ENCODE measurements around the gene BACH2.
"Not testable (repeated sequence)": the region's sequence is repeated elsewhere in the genome, so short reads cannot be mapped to it uniquely, and the experiment has no call there.

BACH2 gene

GRCh38 chr6:90216072-90216977, 80.3 kb downstream of the BACH2 start:
- TF ChIP-seq CTCF (IDR thresholded peaks at IDR 0.05) = no peak
- Mint-ChIP-seq H3K27me3 (ENCODE audit: low read depth, poor library complexity) (peaks cover 4% of the 10 kb centered on the region), H3K4me1 (peaks cover 19% of the 10 kb centered on the region), H3K27ac (peak overlapping the region; percentile 73), H3K9me3 (no peaks in the 10 kb centered on the region), H3K4me3 (peak overlapping the region; percentile 35), H3K36me3 (ENCODE audit: low read depth) (no peaks in the 10 kb centered on the region)
- peak; percentile 50 for DNase-seq

- H3K27ac Mint-ChIP-seq = no peak overlapping the region
- DNase-seq = no peak
- no peak for TF ChIP-seq CTCF (IDR thresholded peaks at IDR 0.05)
- peaks cover 23% of the 10 kb centered on the region for H3K4me1 Mint-ChIP-seq
- H3K9me3 Mint-ChIP-seq = no peaks in the 10 kb centered on the region
- H3K36me3 Mint-ChIP-seq (ENCODE audit: low read depth) = no peaks in the 10 kb centered on the region
- H3K4me3 Mint-ChIP-seq = no peak overlapping the region
- H3K27me3 Mint-ChIP-seq (ENCODE audit: low read depth, poor library complexity) = peaks cover 4% of the 10 kb centered on the region
Observed at GRCh38 chr6:90214966-90215365, 81.7 kb downstream of the BACH2 start.

GRCh38 chr6:90214461-90214860, 82.2 kb downstream of the BACH2 start:
- Mint-ChIP-seq H3K27me3 (ENCODE audit: low read depth, poor library complexity) (peaks cover 4% of the 10 kb centered on the region), H3K4me1 (peaks cover 23% of the 10 kb centered on the region), H3K27ac (no peak overlapping the region), H3K4me3 (no peak overlapping the region), H3K36me3 (ENCODE audit: low read depth) (no peaks in the 10 kb centered on the region), H3K9me3 (no peaks in the 10 kb centered on the region)
- no peak for TF ChIP-seq CTCF (IDR thresholded peaks at IDR 0.05)
- no peak for DNase-seq

- H3K9me3 Mint-ChIP-seq = peaks cover 4% of the 10 kb centered on the region
- no peak for TF ChIP-seq CTCF (IDR thresholded peaks at IDR 0.05)
- no peak overlapping the region for H3K27ac Mint-ChIP-seq
- no peak for DNase-seq
- peaks cover 23% of the 10 kb centered on the region for H3K4me1 Mint-ChIP-seq
- H3K27me3 Mint-ChIP-seq (ENCODE audit: low read depth, poor library complexity) = peaks cover 4% of the 10 kb centered on the region
- H3K36me3 Mint-ChIP-seq (ENCODE audit: low read depth) = peaks cover 11% of the 10 kb centered on the region
- no peak overlapping the region for H3K4me3 Mint-ChIP-seq
Observed at GRCh38 chr6:90212274-90212673, 84.4 kb downstream of the BACH2 start.

- H3K4me3 Mint-ChIP-seq = no peak overlapping the region
- H3K4me1 Mint-ChIP-seq = peaks cover 23% of the 10 kb centered on the region
- peaks cover 4% of the 10 kb centered on the region for H3K9me3 Mint-ChIP-seq
- TF ChIP-seq CTCF (IDR thresholded peaks at IDR 0.05) = no peak
- no peak overlapping the region for H3K27ac Mint-ChIP-seq
- peaks cover 22% of the 10 kb centered on the region for H3K36me3 Mint-ChIP-seq (ENCODE audit: low read depth)
- peaks cover 4% of the 10 kb centered on the region for H3K27me3 Mint-ChIP-seq (ENCODE audit: low read depth, poor library complexity)
- DNase-seq = no peak
Observed at GRCh38 chr6:90209527-90209926, 87.1 kb downstream of the BACH2 start.

GRCh38 chr6:90208690-90209089, 88.0 kb downstream of the BACH2 start:
- Mint-ChIP-seq H3K36me3 (ENCODE audit: low read depth) (peaks cover 27% of the 10 kb centered on the region), H3K4me1 (peaks cover 22% of the 10 kb centered on the region)
- H3K27ac Mint-ChIP-seq; H3K9me3 Mint-ChIP-seq; DNase-seq; H3K27me3 Mint-ChIP-seq (ENCODE audit: low read depth, poor library complexity); H3K4me3 Mint-ChIP-seq: not testable (repeated sequence)

Data from nephron progenitor cell (in vitro differentiated cells).